Activated naive CD8-positive, alpha-beta T cell treated with anti-CD3 and anti-CD28 coated beads for 36 hours (primary cell): ENCODE data around the gene CMTM7. TPM values are rescaled to one million over a fixed set of nuclear protein-coding genes. Genes with fewer than 3 reads are reported as not detected.

Experiments used
- DNase-seq: peaks from one replicate; pipeline ENCODE4 v3.0.0; 2021
- H3K27ac Mint-ChIP-seq: one replicate; pipeline ENCODE4 v1.8.0; 2022; ENCODE audit warnings: mild to moderate bottlenecking, moderate library complexity, mixed read lengths
- H3K27me3 Mint-ChIP-seq: one replicate; pipeline ENCODE4 v1.8.0; 2022; ENCODE audit warnings: mild to moderate bottlenecking, mixed read lengths
- H3K36me3 Mint-ChIP-seq: one replicate; pipeline ENCODE4 v1.8.0; 2021; ENCODE audit warnings: mild to moderate bottlenecking, mixed read lengths
- H3K4me1 Mint-ChIP-seq: one replicate; pipeline ENCODE4 v1.8.0; 2021; ENCODE audit warnings: mixed read lengths
- H3K4me3 Mint-ChIP-seq: one replicate; pipeline ENCODE4 v1.8.0; 2022; ENCODE audit warnings: mild to moderate bottlenecking, moderate library complexity, mixed read lengths
- H3K9me3 Mint-ChIP-seq: one replicate; pipeline ENCODE4 v1.8.0; 2022; ENCODE audit warnings: mixed read lengths
- total RNA-seq, 2 experiments: library from RNA; stranded (reverse); gene quantifications; one replicate each; pipeline ENCODE4 v1.2.3, GENCODE V29; 2021

The CMTM7 gene
- total RNA-seq, 2 experiments from 2014 or later = 39.2 to 39.8 TPM

DNA sequence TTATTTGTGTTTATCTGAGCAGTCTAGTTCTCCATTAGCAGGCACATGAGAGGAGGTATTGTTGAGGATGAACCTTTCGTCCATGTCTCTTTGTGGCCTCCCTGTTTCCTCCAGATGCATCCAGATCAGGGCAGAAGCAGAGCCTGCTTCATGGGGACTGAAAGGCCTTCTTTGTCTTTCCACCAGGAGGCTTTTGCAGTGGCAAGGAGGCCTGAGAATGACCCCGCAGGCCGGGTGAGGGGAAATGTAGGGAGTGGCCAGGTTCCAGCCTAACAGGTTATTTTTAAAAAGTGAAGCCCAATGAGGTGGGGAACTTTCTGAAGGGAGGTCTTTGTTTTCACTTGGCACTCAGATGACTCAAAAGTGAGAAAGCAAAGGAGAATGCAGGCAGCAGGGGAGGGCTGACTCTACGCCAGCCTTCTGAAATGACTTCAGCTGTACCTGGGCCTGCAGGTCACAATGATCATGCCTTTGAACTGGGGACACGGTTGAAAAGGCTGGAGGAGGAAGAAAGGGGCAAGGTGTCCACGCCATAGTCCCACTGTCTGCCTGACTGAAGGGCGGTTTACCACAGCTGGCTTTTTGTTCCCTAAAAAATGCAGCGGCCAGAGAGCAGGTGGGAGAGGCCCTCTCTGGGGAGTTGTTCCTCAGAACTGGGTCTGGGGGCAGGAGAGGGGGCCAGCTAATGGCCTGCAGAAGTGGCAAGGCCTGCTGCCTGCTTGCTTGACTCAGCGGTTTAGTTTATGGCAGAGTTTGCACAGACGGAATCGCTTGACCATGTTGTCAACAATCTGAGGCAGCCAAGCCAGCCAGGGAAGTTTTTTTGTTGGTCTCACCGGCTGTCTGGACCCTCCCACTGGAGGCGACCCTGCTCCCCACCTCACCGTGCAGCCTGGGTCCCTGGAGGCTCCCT, 28.7 kb downstream of the CMTM7 start:
- Mint-ChIP-seq H3K36me3 (peaks cover 41% of the 10 kb centered on the region), H3K27me3 (no peaks in the 10 kb centered on the region), H3K4me3 (peak overlapping the region; percentile 76), H3K4me1 (peaks cover 90% of the 10 kb centered on the region), H3K27ac (peak overlapping the region; percentile 84), H3K9me3 (peaks cover 5% of the 10 kb centered on the region)
- DNase-seq = peak; percentile 60

DNA sequence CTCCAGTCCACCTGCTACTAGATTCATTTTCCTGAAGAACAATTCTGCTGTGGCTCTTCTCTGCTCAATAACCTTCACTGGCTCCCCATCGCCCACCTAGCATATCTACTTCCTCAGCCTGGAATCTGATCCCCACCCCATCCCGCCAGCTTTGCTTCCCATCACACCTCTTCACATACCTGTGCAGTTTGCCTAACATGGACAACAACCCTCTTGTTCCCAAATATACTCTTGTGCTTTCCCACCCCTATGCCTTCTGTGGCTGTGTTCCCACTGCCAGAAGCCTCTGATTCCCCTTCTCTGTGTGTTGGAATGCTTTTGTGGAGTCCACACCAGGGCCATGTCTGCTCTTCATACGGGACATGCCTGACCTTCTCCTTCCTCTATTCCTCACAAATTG, 29.5 kb downstream of the CMTM7 start:
- Mint-ChIP-seq H3K4me3 (peak overlapping the region; percentile 76), H3K9me3 (peaks cover 5% of the 10 kb centered on the region)

DNA sequence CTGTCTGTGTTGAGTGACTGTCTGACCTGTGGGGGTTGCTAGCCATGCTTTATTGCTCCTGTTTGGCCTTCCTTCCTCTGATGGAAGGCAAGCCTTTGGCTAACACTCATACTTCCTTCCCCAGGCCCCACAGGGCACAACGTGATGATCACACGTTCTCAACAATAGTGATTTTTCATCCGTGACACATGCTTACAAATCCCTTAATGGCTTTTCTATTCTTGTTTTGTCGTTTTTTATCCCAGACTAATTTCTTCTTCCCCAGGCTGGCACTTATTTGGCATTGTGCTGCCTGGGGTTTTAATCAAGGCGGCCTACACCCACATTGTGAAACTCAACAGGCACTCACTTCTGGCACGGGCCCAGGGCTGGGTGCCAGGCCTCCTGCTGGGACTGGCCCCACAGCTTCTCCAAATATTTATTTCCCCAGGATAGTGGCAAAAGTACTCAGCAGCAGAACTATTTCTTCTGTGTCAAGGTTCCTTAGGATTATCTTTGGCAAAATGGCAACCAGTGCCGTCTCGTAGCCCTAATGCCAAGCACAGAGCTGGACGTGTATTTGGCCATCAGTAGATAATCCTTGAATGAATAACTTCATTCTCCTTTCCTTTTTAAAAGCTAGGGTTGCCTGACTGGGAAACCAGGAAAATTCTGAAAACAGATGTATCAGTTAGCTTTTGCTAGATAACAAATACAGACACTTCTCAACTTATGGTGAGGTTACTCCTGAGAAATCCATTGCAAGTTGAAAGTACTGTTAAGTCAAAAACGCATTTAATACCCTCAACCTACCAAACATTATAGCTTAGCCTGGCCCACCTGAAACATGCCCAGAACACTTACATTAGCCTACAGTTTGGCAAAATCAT, 30.6 kb downstream of the CMTM7 start:
- H3K4me1 Mint-ChIP-seq = peaks cover 90% of the 10 kb centered on the region
- no peaks in the 10 kb centered on the region for H3K27me3 Mint-ChIP-seq
- H3K27ac Mint-ChIP-seq = peak overlapping the region; percentile 84
- peaks cover 5% of the 10 kb centered on the region for H3K9me3 Mint-ChIP-seq
- H3K4me3 Mint-ChIP-seq = no peak overlapping the region
- no peak for DNase-seq
- H3K36me3 Mint-ChIP-seq = peaks cover 40% of the 10 kb centered on the region

More for the DNA sequence above, 29.5 kb downstream of the CMTM7 start:
- no peaks in the 10 kb centered on the region for H3K27me3 Mint-ChIP-seq
- H3K36me3 Mint-ChIP-seq = peaks cover 37% of the 10 kb centered on the region
- DNase-seq = no peak
- peak overlapping the region; percentile 84 for H3K27ac Mint-ChIP-seq
- H3K4me1 Mint-ChIP-seq = peaks cover 90% of the 10 kb centered on the region

- Mint-ChIP-seq H3K9me3 (peaks cover 5% of the 10 kb centered on the region), H3K27me3 (no peaks in the 10 kb centered on the region), H3K36me3 (peaks cover 40% of the 10 kb centered on the region), H3K27ac (peak overlapping the region; percentile 84), H3K4me3 (peak overlapping the region; percentile 24), H3K4me1 (peaks cover 89% of the 10 kb centered on the region)
- no peak for DNase-seq
These were observed 31.3 kb downstream of the CMTM7 start for GRCh38 chr3:32422943-32423342.

DNA sequence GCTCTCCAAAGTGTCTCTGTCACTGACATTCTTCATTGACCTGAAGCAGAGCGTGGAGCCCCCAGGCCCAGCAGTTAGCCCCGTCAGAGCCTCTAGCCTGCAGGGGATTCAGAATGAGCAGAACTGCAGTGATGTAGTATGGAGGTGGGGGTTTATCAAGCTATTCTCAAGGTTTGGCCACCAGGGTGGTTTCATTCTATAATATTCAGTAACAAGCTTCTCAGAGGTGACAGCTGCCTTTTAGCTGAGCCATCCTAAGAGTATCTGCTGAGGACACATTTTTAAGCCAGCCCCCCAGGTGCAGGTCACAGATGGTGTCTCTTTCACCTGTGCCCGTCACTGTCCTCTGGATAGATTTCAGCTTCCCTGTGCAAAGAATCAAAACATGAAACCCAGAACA, 31.9 kb downstream of the CMTM7 start:
- H3K4me3 Mint-ChIP-seq = peak overlapping the region; percentile 73
- no peaks in the 10 kb centered on the region for H3K27me3 Mint-ChIP-seq
- H3K4me1 Mint-ChIP-seq = peaks cover 89% of the 10 kb centered on the region
- peaks cover 37% of the 10 kb centered on the region for H3K36me3 Mint-ChIP-seq
- H3K9me3 Mint-ChIP-seq = peaks cover 3% of the 10 kb centered on the region
- no peak for DNase-seq
- peak overlapping the region; percentile 84 for H3K27ac Mint-ChIP-seq

DNA sequence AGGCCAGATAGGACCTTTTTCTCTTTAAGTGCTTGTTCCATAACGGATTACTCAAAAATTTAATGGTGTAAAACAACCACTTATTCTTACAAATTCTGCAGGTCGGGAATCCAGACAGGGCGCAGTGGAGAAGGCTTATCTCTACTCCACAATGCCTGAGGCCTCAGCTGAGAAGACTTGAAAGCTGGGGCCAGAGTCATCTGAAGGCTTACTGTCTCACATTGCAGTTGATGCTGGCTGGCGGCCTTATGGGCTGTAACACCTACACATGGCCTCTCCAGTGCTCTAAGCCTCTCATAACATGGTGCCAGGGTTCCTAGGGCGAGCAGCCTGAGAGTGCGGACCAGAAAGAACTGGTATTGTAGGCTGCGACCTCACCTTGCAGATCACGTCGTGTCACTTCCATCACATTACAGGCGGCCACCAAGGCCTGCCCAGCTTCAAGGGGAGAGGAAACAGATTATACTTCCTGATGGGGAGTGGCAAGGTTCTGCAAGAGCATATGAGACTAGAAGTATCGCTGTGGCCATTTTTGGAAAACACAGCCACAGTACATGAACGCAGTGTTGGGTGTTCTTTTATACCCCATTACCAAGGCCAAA, 32.4 kb downstream of the CMTM7 start:
- Mint-ChIP-seq H3K9me3 (peaks cover 1% of the 10 kb centered on the region), H3K4me3 (peak overlapping the region; percentile 73), H3K27me3 (no peaks in the 10 kb centered on the region), H3K27ac (peak overlapping the region; percentile 84), H3K36me3 (peaks cover 33% of the 10 kb centered on the region), H3K4me1 (peaks cover 90% of the 10 kb centered on the region)
- DNase-seq = no peak

- H3K9me3 Mint-ChIP-seq = no peaks in the 10 kb centered on the region
- H3K4me1 Mint-ChIP-seq = peaks cover 88% of the 10 kb centered on the region
- no peaks in the 10 kb centered on the region for H3K27me3 Mint-ChIP-seq
- peak overlapping the region; percentile 84 for H3K27ac Mint-ChIP-seq
- no peak for DNase-seq
- peaks cover 33% of the 10 kb centered on the region for H3K36me3 Mint-ChIP-seq
- peak overlapping the region; percentile 73 for H3K4me3 Mint-ChIP-seq
These were observed 33.1 kb downstream of the CMTM7 start for GRCh38 chr3:32424581-32425250.

GRCh38 chr3:32428092-32429068, 36.7 kb downstream of the CMTM7 start:
- H3K36me3 Mint-ChIP-seq = peaks cover 34% of the 10 kb centered on the region
- peak overlapping the region; percentile 84 for H3K27ac Mint-ChIP-seq
- no peaks in the 10 kb centered on the region for H3K9me3 Mint-ChIP-seq
- H3K4me1 Mint-ChIP-seq = peaks cover 91% of the 10 kb centered on the region
- no peaks in the 10 kb centered on the region for H3K27me3 Mint-ChIP-seq
- peak; percentile 42 for DNase-seq
- peak overlapping the region; percentile 62 for H3K4me3 Mint-ChIP-seq

GRCh38 chr3:32430900-32431299, 39.2 kb downstream of the CMTM7 start:
- Mint-ChIP-seq H3K36me3 (peaks cover 26% of the 10 kb centered on the region), H3K27me3 (no peaks in the 10 kb centered on the region), H3K4me3 (peak overlapping the region; percentile 23), H3K4me1 (peaks cover 86% of the 10 kb centered on the region), H3K9me3 (no peaks in the 10 kb centered on the region), H3K27ac (peak overlapping the region; percentile 100)
- no peak for DNase-seq

GRCh38 chr3:32431481-32431880, 39.8 kb downstream of the CMTM7 start:
- Mint-ChIP-seq H3K4me1 (peaks cover 88% of the 10 kb centered on the region), H3K27me3 (no peaks in the 10 kb centered on the region), H3K4me3 (peak overlapping the region; percentile 25), H3K27ac (peak overlapping the region; percentile 100), H3K9me3 (no peaks in the 10 kb centered on the region), H3K36me3 (peaks cover 26% of the 10 kb centered on the region)
- DNase-seq = no peak

DNA sequence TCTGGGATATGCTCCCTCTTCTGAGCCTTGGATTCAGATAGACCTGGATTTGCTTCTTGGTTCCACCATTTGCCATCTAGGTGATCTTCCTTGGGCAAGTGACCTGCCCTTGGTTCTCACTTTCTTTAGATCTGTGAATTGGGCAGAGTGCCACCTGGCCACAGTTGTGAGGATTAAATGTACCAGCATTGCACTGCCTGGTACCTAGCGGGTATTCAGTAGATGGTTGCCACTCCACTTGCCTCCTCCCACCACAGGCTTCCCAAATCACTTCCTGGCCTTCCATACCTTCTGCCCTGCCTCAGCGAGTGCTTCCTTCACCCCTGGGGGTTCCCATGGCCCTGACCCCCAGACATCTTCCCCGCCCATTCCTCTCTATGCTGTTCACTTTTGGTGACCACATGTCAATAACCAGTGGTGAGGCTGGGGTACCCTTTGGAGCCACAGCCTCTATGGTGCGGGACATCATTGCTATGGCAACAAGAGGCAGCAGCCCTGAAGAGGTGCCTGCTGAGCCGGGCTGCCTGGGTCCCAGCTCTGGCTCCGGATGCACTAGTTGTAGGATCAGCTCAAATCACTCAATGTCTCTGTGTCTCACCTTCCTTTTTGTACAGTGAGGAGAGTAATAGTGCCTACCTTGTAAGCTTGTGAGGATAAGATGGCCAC, 40.5 kb downstream of the CMTM7 start:
- DNase-seq = no peak
- Mint-ChIP-seq H3K27ac (peak overlapping the region; percentile 100), H3K36me3 (peaks cover 21% of the 10 kb centered on the region), H3K27me3 (no peaks in the 10 kb centered on the region), H3K4me1 (peaks cover 89% of the 10 kb centered on the region), H3K4me3 (peak overlapping the region; percentile 80), H3K9me3 (no peaks in the 10 kb centered on the region)

GRCh38 chr3:32432711-32433530, 41.3 kb downstream of the CMTM7 start:
- Mint-ChIP-seq H3K36me3 (peaks cover 21% of the 10 kb centered on the region), H3K4me1 (peaks cover 83% of the 10 kb centered on the region), H3K9me3 (no peaks in the 10 kb centered on the region), H3K27ac (peak overlapping the region; percentile 100), H3K27me3 (no peaks in the 10 kb centered on the region), H3K4me3 (peak overlapping the region; percentile 80)
- DNase-seq = peak; percentile 51
